ENCODE measurements around the gene TANC1. TPM values are rescaled to one million over a fixed set of nuclear protein-coding genes. Genes with fewer than 3 reads are reported as not detected.

Gene TANC1
- total RNA-seq, 8 experiments from 2014 or later, result 2.8 to 47.3 (median 6.9) TPM

DNA sequence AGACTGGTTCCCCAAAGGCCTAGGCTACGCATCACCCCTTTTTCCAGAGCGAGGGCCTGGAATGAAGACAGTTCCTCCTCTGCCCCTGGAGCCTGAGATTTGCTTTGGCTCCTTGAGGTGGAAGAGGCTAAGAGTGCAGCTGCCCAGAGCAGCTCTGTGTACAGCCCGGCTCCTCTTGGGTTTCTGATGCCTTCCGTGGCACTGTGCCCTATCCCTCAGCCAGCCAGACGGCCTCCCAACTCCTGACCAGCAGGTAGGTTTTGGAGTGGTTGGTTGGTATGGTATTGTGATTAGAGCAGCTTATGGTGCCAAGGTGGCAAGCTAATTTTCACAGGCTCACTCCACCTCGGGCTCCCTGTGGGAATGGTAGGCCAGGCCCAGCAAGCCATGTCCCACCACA is 112.2 kb downstream of the TANC1 start:
- ATAC-seq (replicated peaks in 6 of 8), result no peak
- in situ Hi-C loops (cut with MboI; ENCODE audit: low pct_unique_long_range_greater_than_20kb in 2 of 9, low sequenced_read_pairs in 9 of 9, unreplicated experiment in 9 of 9), result no loop called here
- H3K4me1 ChIP-seq (replicated peaks in 1 of 2), result no peaks in the 10 kb centered on the region
- H3K27ac ChIP-seq, result no peak overlapping the region
- WGBS, 10 experiments, result 78 to 100% (median 94%) methylated on average over 1 to 2 of the region's 6 CpGs; no CpG with 5 or more reads in 6 of the 10 experiments
- no peak overlapping the region for H3K4me3 ChIP-seq

DNA sequence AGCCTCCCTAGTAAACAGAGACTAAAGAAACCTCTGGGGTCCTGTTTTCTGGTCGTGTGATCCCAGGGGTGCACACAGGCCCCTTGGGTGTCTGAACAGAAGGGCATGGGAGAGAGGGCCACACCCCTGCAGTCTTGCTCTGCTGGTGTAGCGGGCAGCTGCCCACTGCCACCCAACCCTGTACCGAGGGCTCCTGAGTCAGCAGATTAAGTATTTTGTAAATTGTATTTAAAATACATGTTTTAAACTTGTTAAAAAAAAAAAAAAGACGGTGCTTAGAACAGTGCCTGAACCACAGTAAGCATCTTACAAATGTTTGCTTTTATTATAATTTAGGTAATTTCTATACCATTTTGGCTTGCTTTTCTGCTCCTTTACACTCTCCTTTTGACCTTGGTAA is 113.7 kb downstream of the TANC1 start:
- Histone ChIP-seq H3K4me3 (no peak overlapping the region), H3K27ac (no peak overlapping the region), H3K4me1 (replicated peaks in 1 of 2) (no peaks in the 10 kb centered on the region)
- in situ Hi-C loops (cut with MboI; ENCODE audit: low pct_unique_long_range_greater_than_20kb in 2 of 9, low sequenced_read_pairs in 9 of 9, unreplicated experiment in 9 of 9), result no loop called here
- WGBS, 10 experiments, result 40 to 100% (median 91%) methylated on average over 1 to 3 of the region's 4 CpGs; no CpG with 5 or more reads in 2 of the 10 experiments
- no peak for ATAC-seq (replicated peaks in 6 of 8)

DNA sequence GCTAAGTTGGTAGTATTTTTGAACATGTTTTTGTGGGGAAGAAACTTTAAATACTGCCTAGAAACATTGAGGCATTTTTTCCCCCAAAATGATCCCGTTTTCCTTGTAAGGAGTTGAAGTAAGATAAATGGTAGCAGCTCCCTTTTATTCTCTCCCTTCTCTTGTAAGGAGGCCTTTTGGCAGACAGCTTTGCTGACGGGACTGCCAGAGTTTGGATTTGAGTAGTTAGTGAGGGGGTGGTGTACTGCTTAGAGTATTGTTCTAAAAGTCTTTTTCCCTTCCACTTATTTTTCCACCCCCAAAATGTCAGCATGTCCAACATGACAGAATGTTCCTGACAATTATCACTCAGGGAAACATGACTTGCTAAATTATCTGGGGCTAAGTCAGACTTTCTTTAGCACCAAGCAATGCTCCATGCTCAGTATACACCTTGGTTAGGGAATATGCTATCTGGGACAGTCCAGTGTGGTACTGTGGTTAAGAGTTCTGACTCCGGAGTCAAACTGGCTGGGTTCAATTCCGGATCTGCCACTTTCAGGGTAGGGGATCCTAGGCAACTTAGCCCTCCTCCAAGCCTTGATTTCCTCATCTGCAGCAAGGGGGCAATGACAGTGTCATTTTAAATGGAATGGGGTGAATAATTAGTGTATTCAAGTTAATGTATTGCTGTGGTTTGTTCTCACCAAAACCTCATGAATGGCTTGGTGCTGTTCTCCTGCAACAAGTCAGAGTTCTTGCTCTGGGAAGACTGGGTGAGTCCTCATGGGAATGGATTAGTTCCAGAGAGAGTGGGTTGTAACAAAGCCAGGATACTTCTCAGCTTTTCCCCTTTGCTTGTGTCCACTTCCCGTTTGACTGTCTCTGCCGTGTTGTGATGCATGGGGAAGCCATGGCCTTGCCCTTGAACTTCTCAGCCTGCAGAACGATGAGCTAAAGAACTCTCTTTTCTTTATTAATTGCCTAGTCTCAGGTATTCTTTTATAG is 116.2 kb downstream of the TANC1 start:
- ATAC-seq (replicated peaks in 6 of 8), result no peak
- no peak overlapping the region for H3K27ac ChIP-seq
- in situ Hi-C loops (cut with MboI; ENCODE audit: low pct_unique_long_range_greater_than_20kb in 2 of 9, low sequenced_read_pairs in 9 of 9, unreplicated experiment in 9 of 9), result no loop called here
- WGBS, 10 experiments, result 25 to 100% (median 63%) methylated on average over 1 to 5 of the region's 7 CpGs
- no peak overlapping the region for H3K4me3 ChIP-seq
- H3K4me1 ChIP-seq (replicated peaks in 1 of 2), result no peaks in the 10 kb centered on the region

DNA sequence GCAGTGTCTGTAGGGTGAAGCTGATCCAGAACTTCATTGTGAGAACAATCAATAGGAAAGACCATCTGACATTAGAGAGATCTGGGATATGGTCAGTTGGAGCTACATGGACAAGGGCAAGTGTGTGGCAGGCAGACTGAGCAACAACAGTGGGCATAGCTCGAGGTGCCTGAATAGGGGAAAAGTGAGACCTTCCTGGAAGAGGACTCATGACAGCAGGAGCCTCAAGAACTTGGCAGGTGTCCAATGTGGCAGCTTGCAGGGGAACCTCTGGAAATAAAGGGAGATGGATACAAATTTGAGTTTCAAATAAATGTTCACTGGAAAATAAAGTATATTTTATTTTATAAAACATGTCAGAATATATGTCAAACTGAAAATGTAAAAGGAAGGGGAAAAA is 117.9 kb downstream of the TANC1 start:
- ATAC-seq (replicated peaks in 6 of 8), result no peak
- Histone ChIP-seq H3K27ac (no peak overlapping the region), H3K4me1 (replicated peaks in 1 of 2) (no peaks in the 10 kb centered on the region), H3K4me3 (no peak overlapping the region)
- in situ Hi-C loops (cut with MboI; ENCODE audit: low pct_unique_long_range_greater_than_20kb in 2 of 9, low sequenced_read_pairs in 9 of 9, unreplicated experiment in 9 of 9), result no loop called here
- 0 to 67% (median 67%) methylated on average over 1 of the region's 1 CpG; no CpG with 5 or more reads in 7 of the 10 experiments for WGBS, 10 experiments

DNA sequence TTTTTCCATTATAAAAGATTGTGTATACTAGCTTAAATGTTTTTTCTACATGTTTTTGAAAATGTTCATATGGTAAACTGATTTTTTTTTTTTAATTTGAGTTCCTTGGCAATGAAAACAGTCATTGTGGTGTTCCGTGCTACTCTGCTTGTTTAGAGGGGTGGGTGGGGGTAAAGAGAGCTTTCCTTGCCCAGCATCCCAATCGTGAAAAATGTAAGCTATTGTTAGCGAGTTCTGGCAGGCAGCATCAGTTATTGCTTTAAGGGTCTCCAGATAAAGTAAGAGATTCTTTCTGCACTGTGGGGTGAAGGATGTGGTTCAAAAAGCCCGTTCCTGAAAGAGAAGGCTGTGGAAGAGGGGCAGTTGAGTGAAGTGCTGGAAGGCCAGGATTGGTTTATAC is 118.4 kb downstream of the TANC1 start:
- H3K4me1 ChIP-seq (replicated peaks in 1 of 2), result no peaks in the 10 kb centered on the region
- 48 to 100% (median 81%) methylated on average over 2 to 4 of the region's 4 CpGs; no CpG with 5 or more reads in 2 of the 10 experiments for WGBS, 10 experiments
- no peak for ATAC-seq (replicated peaks in 6 of 8)
- no peak overlapping the region for H3K4me3 ChIP-seq
- in situ Hi-C loops (cut with MboI; ENCODE audit: low pct_unique_long_range_greater_than_20kb in 2 of 9, low sequenced_read_pairs in 9 of 9, unreplicated experiment in 9 of 9), result no loop called here
- H3K27ac ChIP-seq, result no peak overlapping the region

DNA sequence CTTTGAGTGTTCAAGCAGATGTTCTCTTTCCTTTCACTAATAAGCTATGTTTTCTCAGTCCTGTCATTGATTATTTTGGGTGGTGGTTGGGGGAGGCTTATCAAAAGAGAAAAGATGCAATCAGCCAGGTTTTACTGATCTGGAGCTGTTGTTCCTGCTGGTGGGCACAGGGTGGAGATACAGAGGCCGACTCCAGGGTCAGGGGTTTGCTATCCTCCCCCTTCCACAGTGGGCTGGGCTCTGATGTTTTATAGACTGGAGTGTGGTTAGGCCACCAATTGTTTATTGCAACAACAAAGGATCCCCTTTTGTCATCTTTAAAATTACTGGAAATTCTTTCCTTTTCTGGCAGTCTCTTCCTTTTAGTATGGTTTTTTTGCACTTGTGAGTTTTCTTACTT is 120.5 kb downstream of the TANC1 start:
- peak in 3 of 8 experiments; percentile 15 to 28 (median 18) for ATAC-seq (replicated peaks in 6 of 8)
- Histone ChIP-seq H3K27ac (no peak overlapping the region), H3K4me1 (replicated peaks in 1 of 2) (peaks cover 5 to 10% of the 10 kb centered on the region in 2 donors), H3K4me3 (no peak overlapping the region)
- in situ Hi-C loops (cut with MboI; ENCODE audit: low pct_unique_long_range_greater_than_20kb in 2 of 9, low sequenced_read_pairs in 9 of 9, unreplicated experiment in 9 of 9), result no loop called here
- 0 to 60% (median 40%) methylated on average over 1 of the region's 1 CpG; no CpG with 5 or more reads in 5 of the 10 experiments for WGBS, 10 experiments

DNA sequence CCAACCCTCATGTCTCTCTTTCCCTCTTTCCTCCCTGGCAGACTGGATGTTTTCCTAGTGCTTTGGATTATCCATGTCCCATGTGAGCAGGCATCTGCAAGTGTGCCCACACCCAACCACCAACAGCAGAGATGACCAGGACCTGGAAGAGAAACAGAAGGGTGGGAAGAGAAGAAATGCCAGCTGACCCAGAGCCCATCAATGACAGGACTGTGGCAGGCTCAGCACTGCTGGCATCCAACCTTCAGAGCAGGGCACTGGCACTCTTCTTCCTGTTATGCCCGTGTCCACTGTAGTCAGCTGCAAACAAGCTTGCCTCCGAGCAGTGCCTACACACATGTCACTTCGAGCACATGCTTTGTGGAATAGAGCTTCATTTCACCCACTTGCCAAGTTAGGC is 121.1 kb downstream of the TANC1 start:
- ATAC-seq (replicated peaks in 6 of 8), result peak in 2 of 8 experiments; percentile 7 to 26
- WGBS, 10 experiments, result 83 to 100% (median 92%) methylated on average over 1 to 3 of the region's 3 CpGs; no CpG with 5 or more reads in 4 of the 10 experiments
- Histone ChIP-seq H3K4me1 (replicated peaks in 1 of 2) (peaks cover 5 to 10% of the 10 kb centered on the region in 2 donors), H3K27ac (no peak overlapping the region), H3K4me3 (no peak overlapping the region)
- in situ Hi-C loops (cut with MboI; ENCODE audit: low pct_unique_long_range_greater_than_20kb in 2 of 9, low sequenced_read_pairs in 9 of 9, unreplicated experiment in 9 of 9), result no loop called here

DNA sequence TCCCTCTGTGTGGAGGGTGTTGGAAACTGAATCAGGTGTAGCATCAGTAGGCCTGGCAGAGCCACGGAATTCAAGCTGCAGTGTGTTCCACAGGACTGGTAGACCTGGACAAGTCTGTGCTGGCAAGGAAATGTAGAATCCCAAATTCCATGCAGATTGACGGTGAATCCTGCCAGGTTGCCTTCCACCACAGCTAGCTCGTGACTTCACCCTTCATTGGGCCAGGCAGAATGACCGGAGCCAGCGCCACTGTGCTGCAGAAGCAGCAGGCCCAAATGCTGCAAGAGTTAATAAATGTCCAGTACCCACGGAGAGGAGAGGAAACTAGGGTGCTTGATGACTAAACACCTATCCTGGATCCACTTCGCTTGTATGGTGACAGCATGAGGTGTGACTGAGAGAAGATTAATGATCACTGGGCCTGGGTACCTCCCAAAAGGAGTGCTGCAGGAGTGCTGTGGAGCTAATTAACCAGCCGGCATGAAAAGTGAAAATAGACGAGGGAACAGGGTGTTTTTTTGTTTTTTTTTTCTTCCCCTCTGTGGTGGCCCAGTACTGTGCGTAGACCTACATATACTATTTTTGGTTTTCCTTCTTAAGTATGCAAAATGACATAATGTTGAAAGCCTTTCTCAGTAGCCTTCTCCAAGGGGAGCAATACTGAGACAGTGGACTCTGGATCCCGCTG is 122.2 kb downstream of the TANC1 start:
- H3K4me3 ChIP-seq, result no peak overlapping the region
- 0 to 100% (median 64%) methylated on average over 1 to 7 of the region's 11 CpGs for WGBS, 10 experiments
- H3K27ac ChIP-seq, result no peak overlapping the region
- in situ Hi-C loops (cut with MboI; ENCODE audit: low pct_unique_long_range_greater_than_20kb in 2 of 9, low sequenced_read_pairs in 9 of 9, unreplicated experiment in 9 of 9), result no loop called here
- H3K4me1 ChIP-seq (replicated peaks in 1 of 2), result peaks cover 5 to 10% of the 10 kb centered on the region in 2 donors
- peak in 7 of 8 experiments; percentile 33 to 76 (median 59) for ATAC-seq (replicated peaks in 6 of 8)

DNA sequence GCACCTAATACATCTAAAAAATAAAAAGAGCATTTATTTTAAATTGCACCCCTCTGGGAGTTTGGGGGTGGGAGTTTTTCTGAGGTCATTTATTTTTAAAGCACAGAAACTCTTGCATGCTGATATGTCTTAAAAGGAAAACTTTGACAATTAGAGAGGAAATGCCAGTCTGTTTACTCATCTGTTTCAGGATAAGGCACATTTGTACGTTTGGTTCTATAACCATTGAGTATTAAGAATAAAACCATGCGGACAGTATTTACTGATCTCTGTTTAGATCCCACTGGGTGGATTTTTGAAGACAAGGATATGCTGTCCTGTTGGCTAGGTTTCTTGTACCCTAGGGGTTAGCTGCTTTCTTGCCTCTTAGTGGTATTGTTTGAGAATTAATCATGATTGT is 122.9 kb downstream of the TANC1 start:
- no peak for ATAC-seq (replicated peaks in 6 of 8)
- in situ Hi-C loops (cut with MboI; ENCODE audit: low pct_unique_long_range_greater_than_20kb in 2 of 9, low sequenced_read_pairs in 9 of 9, unreplicated experiment in 9 of 9), result no loop called here
- Histone ChIP-seq H3K4me3 (no peak overlapping the region), H3K27ac (no peak overlapping the region), H3K4me1 (replicated peaks in 1 of 2) (peaks cover 5 to 10% of the 10 kb centered on the region in 2 donors)
- WGBS, 10 experiments, result 13 to 100% (median 75%) methylated on average over 1 to 2 of the region's 2 CpGs; no CpG with 5 or more reads in 1 of the 10 experiments

DNA sequence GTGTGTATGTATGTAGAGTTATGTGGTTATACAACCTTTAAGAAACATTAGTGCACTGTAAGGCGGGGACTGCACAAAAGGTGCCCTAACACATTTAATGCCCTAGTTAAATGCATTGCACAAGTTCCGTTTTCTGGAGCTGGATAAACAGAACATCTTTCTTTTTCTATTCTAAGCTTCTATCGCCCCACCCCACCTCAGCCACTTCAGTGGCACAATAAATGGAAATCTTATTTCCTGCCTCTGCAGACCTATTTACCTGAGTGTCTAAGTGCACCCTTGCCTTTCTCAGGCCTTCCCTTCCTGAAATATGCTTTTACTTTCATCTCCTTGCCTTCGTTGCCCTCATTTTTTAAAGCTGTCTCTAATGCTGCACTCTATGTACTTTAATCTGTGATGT is 123.5 kb downstream of the TANC1 start:
- H3K4me3 ChIP-seq, result no peak overlapping the region
- no peak for ATAC-seq (replicated peaks in 6 of 8)
- in situ Hi-C loops (cut with MboI; ENCODE audit: low pct_unique_long_range_greater_than_20kb in 2 of 9, low sequenced_read_pairs in 9 of 9, unreplicated experiment in 9 of 9), result no loop called here
- H3K4me1 ChIP-seq (replicated peaks in 1 of 2), result peaks cover 5 to 10% of the 10 kb centered on the region in 2 donors
- no peak overlapping the region for H3K27ac ChIP-seq
- 31 to 96% (median 73%) methylated on average over 2 to 4 of the region's 4 CpGs; no CpG with 5 or more reads in 1 of the 10 experiments for WGBS, 10 experiments

DNA sequence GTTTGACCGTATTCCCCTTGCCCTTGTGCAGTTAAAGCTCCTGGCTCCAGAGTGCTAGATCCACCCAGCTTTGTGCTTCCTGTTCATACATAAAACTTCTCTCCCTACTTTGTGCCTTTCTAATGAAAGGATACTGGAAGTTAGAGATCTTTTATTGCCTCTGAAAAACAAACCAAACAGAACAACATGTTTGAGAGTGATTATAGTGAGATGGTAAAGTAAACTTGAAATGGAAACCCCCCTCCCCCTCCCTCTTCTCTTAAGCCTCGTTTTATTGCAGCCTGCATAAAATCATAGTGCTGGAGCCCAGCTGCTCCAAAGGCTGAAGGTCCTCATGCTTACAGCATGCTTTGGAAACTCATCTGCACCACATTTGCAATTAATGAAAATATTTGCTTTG is 125.1 kb downstream of the TANC1 start:
- Histone ChIP-seq H3K4me1 (replicated peaks in 1 of 2) (peaks cover 5 to 10% of the 10 kb centered on the region in 2 donors), H3K4me3 (no peak overlapping the region), H3K27ac (no peak overlapping the region)
- 0 to 67% (median 5%) methylated on average over 1 to 2 of the region's 2 CpGs; no CpG with 5 or more reads in 2 of the 10 experiments for WGBS, 10 experiments
- in situ Hi-C loops (cut with MboI; ENCODE audit: low pct_unique_long_range_greater_than_20kb in 2 of 9, low sequenced_read_pairs in 9 of 9, unreplicated experiment in 9 of 9), result no loop called here
- peak in 3 of 8 experiments; percentile 11 to 66 (median 18) for ATAC-seq (replicated peaks in 6 of 8)

DNA sequence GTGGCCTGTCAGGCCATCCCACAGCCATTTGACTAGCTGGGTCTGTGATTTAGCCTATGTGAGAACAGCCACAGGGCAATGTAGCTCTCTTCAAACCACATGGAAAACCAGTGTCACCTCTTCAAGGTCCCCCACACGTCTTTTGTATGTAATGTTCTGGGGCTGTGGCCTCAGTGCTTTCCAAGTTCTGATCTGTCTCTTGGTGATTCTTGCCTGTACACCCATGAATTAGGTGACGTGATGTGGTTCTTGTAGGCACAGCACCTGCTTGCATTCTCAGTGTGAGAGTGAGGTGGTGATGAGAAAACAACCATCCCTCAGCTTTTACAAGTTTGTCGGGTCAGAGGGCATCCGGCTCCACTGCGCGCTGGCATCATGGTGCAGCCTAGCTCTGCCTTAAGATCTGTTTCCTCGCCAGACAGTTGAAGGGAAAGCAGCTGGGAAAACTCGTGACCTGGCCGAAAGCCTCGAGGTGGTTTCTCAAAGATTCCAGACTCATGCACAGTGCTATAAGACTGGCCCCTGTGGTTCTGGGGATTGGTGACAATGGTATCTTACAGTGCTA is 125.8 kb downstream of the TANC1 start:
- no peak overlapping the region for H3K4me3 ChIP-seq
- in situ Hi-C loops (cut with MboI; ENCODE audit: low pct_unique_long_range_greater_than_20kb in 2 of 9, low sequenced_read_pairs in 9 of 9, unreplicated experiment in 9 of 9), result no loop called here
- ATAC-seq (replicated peaks in 6 of 8), result peak in 3 of 8 experiments; percentile 8 to 51 (median 49)
- 20 to 100% (median 70%) methylated on average over 1 to 5 of the region's 10 CpGs; no CpG with 5 or more reads in 2 of the 10 experiments for WGBS, 10 experiments
- peaks cover 5 to 10% of the 10 kb centered on the region in 2 donors for H3K4me1 ChIP-seq (replicated peaks in 1 of 2)
- no peak overlapping the region for H3K27ac ChIP-seq

DNA sequence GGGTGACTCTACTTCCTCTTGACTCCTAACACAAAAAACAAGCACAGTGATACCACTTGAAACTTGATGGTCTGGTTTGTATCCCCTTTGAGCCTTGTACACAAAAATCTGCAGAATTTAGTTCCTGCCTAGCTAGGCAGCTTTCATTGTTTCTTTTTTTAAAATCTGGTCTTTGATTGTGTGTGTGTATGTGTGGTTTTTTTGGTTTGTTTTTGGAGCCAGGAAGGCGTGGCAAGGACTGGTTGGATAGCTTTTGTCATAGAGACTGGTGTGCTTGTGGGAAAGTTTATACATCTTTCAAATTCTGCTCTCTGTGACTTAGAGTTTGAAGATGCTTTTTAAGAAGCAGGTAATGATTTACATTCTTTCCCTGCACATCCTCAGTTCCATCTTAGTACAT is 127.4 kb downstream of the TANC1 start:
- no peak overlapping the region for H3K4me3 ChIP-seq
- in situ Hi-C loops (cut with MboI; ENCODE audit: low pct_unique_long_range_greater_than_20kb in 2 of 9, low sequenced_read_pairs in 9 of 9, unreplicated experiment in 9 of 9), result no loop called here
- H3K27ac ChIP-seq, result no peak overlapping the region
- H3K4me1 ChIP-seq (replicated peaks in 1 of 2), result peaks cover 5 to 10% of the 10 kb centered on the region in 2 donors
- no peak for ATAC-seq (replicated peaks in 6 of 8)
- 40 to 100% (median 83%) methylated on average over 1 of the region's 1 CpG; no CpG with 5 or more reads in 3 of the 10 experiments for WGBS, 10 experiments
